WTC11 (cell line): ENCODE results near the gene SEPTIN8.

ENCODE experiments used
- CREB1 ChIP-seq: sonication (generic); formaldehyde crosslinking; IDR thresholded peaks from 2 replicates; pipeline ENCODE4 v1.8.0; 2023; ENCODE audit warnings: mild to moderate bottlenecking, missing genetic modification reagents
- CTCF ChIP-seq: fragments of 200-600 bp; IDR thresholded peaks from 2 replicates; pipeline ENCODE4 v1.8.0; 2022; ENCODE audit warnings: antibody characterized with exemption
- JAZF1 ChIP-seq: fragments of 250-450 bp; sonication (Bioruptor Pico); IDR thresholded peaks from 2 replicates; pipeline ENCODE4 v1.9.0; 2021; ENCODE audit warnings: moderate library complexity, mild to moderate bottlenecking, inconsistent platforms
- MAX ChIP-seq: sonication (generic); formaldehyde crosslinking; IDR thresholded peaks from 2 replicates; pipeline ENCODE4 v1.8.0; 2022; ENCODE audit warnings: mild to moderate bottlenecking, missing genetic modification reagents
- NFE2L1 ChIP-seq: sonication (generic); formaldehyde crosslinking; IDR thresholded peaks from 2 replicates; pipeline ENCODE4 v1.8.1; 2023; ENCODE audit warnings: missing genetic modification reagents
- NR3C1 ChIP-seq: sonication (generic); formaldehyde crosslinking; conservative IDR thresholded peaks from 2 replicates; pipeline ENCODE4 v1.8.1; 2023; ENCODE audit warnings: low read depth, mild to moderate bottlenecking, missing genetic modification reagents
- PRDM15 ChIP-seq: sonication (generic); formaldehyde crosslinking; IDR thresholded peaks from 2 replicates; pipeline ENCODE4 v1.8.0; 2022; ENCODE audit warnings: missing genetic modification reagents
- RELA ChIP-seq: sonication (generic); formaldehyde crosslinking; IDR thresholded peaks from 2 replicates; pipeline ENCODE4 v1.8.1; 2022; ENCODE audit warnings: missing genetic modification reagents, mild to moderate bottlenecking, borderline replicate concordance
- SP1 ChIP-seq: sonication (generic); formaldehyde crosslinking; conservative IDR thresholded peaks from 2 replicates; pipeline ENCODE4 v1.8.1; 2022; ENCODE audit warnings: missing genetic modification reagents
- ZNF232 ChIP-seq: sonication (generic); formaldehyde crosslinking; IDR thresholded peaks from 2 replicates; pipeline ENCODE4 v1.8.0; 2022; ENCODE audit warnings: mild to moderate bottlenecking, missing genetic modification reagents
- ZNF416 ChIP-seq: fragments of 250-450 bp; sonication (Bioruptor Pico); IDR thresholded peaks from 2 replicates; pipeline ENCODE4 v1.9.0; 2021; ENCODE audit warnings: mild to moderate bottlenecking, inconsistent platforms
- ZNF425 ChIP-seq: fragments of 250-450 bp; sonication (Bioruptor Pico); conservative IDR thresholded peaks from 2 replicates; pipeline ENCODE4 v1.9.0; 2021; ENCODE audit warnings: mild to moderate bottlenecking

GRCh38 chr5:132781029-132781428 is 4.0 kb upstream of the SEPTIN8 start:
- TF ChIP-seq CTCF (no peak), MAX (CRISPR knock-in tag) (no peak), SP1 (CRISPR knock-in tag) (no peak), JAZF1 (CRISPR knock-in tag) (no peak), ZNF232 (CRISPR knock-in tag) (no peak), PRDM15 (CRISPR knock-in tag) (no peak), CREB1 (CRISPR knock-in tag) (no peak), RELA (no peak), NFE2L1 (CRISPR knock-in tag) (no peak), ZNF425 (CRISPR knock-in tag) (no peak), NR3C1 (CRISPR knock-in tag) (no peak), ZNF416 (CRISPR knock-in tag) (no peak)
